HFFc6 (cell line): ENCODE data around the gene BACH2. TPM values are rescaled to one million over a fixed set of nuclear protein-coding genes. Genes with fewer than 3 reads are reported as not detected.
"Not testable (repeated sequence)": the region's sequence is repeated elsewhere in the genome, so short reads cannot be mapped to it uniquely, and the experiment has no call there.

ENCODE experiments used
- DNase-seq: peaks from one replicate; pipeline ENCODE4 v3.0.0-alpha.2; 2018
- H3K27ac Mint-ChIP-seq: 2 replicates; pipeline ENCODE4 v1.8.0; 2020; ENCODE audit warnings: mild to moderate bottlenecking, mixed read lengths
- H3K27me3 Mint-ChIP-seq: 2 replicates; pipeline ENCODE4 v1.8.0; 2021; ENCODE audit warnings: mild to moderate bottlenecking, moderate library complexity, mixed read lengths; ENCODE audit not compliant: insufficient read depth
- H3K36me3 Mint-ChIP-seq: 2 replicates; pipeline ENCODE4 v1.8.0; 2021; ENCODE audit warnings: low read depth, mixed read lengths
- H3K4me1 Mint-ChIP-seq: 2 replicates; pipeline ENCODE4 v1.8.0; 2020; ENCODE audit warnings: low read depth, mixed read lengths
- H3K4me3 Mint-ChIP-seq: 2 replicates; pipeline ENCODE4 v1.8.0; 2020; ENCODE audit warnings: mild to moderate bottlenecking, moderate library complexity, mixed read lengths
- H3K9me3 Mint-ChIP-seq: 2 replicates; pipeline ENCODE4 v1.8.0; 2020; ENCODE audit warnings: mild to moderate bottlenecking, mixed read lengths
- CTCF ChIP-seq: fragments of 200-600 bp; sonication (generic); IDR thresholded peaks from 2 replicates; pipeline ENCODE4 v1.5.0; 2021; ENCODE audit warnings: antibody characterized with exemption, mild to moderate bottlenecking
- total RNA-seq, 6 experiments: library from RNA; stranded (reverse); fragmentation: NEBNext Ultra II Directional; extraction: Animal tissue kit (Norgen Biotek cat#: 25700); gene quantifications; 2 replicates in 1 of 6; 3 replicates in 5 of 6; pipeline ENCODE4 v1.2.3, GENCODE V29; 2021

The BACH2 gene
- total RNA-seq, 6 experiments from 2014 or later: not detected

- no peaks in the 10 kb centered on the region; the same call in 1 of the 2 replicates for H3K36me3 Mint-ChIP-seq
Observed at GRCh38 chr6:90118581-90118980, 178.1 kb downstream of the BACH2 start.

GRCh38 chr6:90118069-90118468 is 178.6 kb downstream of the BACH2 start:
- Mint-ChIP-seq H3K36me3 (peaks cover 5% of the 10 kb centered on the region; the same call in 1 of the 2 replicates), H3K4me1 (peaks cover 6% of the 10 kb centered on the region; the same call in 1 of the 2 replicates), H3K9me3 (peaks cover 24% of the 10 kb centered on the region), H3K27ac (no peak overlapping the region), H3K4me3 (no peak overlapping the region), H3K27me3 (peaks cover 2% of the 10 kb centered on the region; the same call in 1 of the 2 replicates)
- no peak for DNase-seq
- TF ChIP-seq CTCF: no peak

More at GRCh38 chr6:90118581-90118980, 178.1 kb downstream of the BACH2 start:
- TF ChIP-seq CTCF: no peak
- Mint-ChIP-seq H3K4me3 (no peak overlapping the region), H3K27ac (no peak overlapping the region), H3K9me3 (peaks cover 21% of the 10 kb centered on the region), H3K27me3 (peaks cover 2% of the 10 kb centered on the region; the same call in 1 of the 2 replicates), H3K4me1 (peaks cover 6% of the 10 kb centered on the region; the same call in 1 of the 2 replicates)
- no peak for DNase-seq

- H3K4me3 Mint-ChIP-seq, H3K27me3 Mint-ChIP-seq, H3K4me1 Mint-ChIP-seq, H3K27ac Mint-ChIP-seq, H3K36me3 Mint-ChIP-seq, DNase-seq: not testable (repeated sequence)
- peaks cover 31% of the 10 kb centered on the region for H3K9me3 Mint-ChIP-seq
Observed at GRCh38 chr6:90116126-90116525, 180.5 kb downstream of the BACH2 start.

- H3K4me1 Mint-ChIP-seq: no peaks in the 10 kb centered on the region
- no peak overlapping the region for H3K27ac Mint-ChIP-seq
- no peak overlapping the region for H3K4me3 Mint-ChIP-seq
- H3K36me3 Mint-ChIP-seq: peaks cover 5% of the 10 kb centered on the region; the same call in 1 of the 2 replicates
- H3K27me3 Mint-ChIP-seq: peaks cover 4% of the 10 kb centered on the region; the same call in 1 of the 2 replicates
- no peak for TF ChIP-seq CTCF
- no peak for DNase-seq
- peaks cover 31% of the 10 kb centered on the region for H3K9me3 Mint-ChIP-seq
Observed at GRCh38 chr6:90113389-90113788, 183.3 kb downstream of the BACH2 start.

- Mint-ChIP-seq H3K4me1 (no peaks in the 10 kb centered on the region), H3K27ac (no peak overlapping the region), H3K4me3 (no peak overlapping the region), H3K9me3 (peaks cover 31% of the 10 kb centered on the region), H3K36me3 (peaks cover 5% of the 10 kb centered on the region; the same call in 1 of the 2 replicates), H3K27me3 (peaks cover 2% of the 10 kb centered on the region)
- no peak for TF ChIP-seq CTCF
- no peak for DNase-seq
Observed at GRCh38 chr6:90111387-90111786, 185.3 kb downstream of the BACH2 start.

- DNase-seq: no peak
- Mint-ChIP-seq H3K27me3 (peaks cover 2% of the 10 kb centered on the region), H3K4me1 (no peaks in the 10 kb centered on the region), H3K27ac (no peak overlapping the region), H3K9me3 (peaks cover 31% of the 10 kb centered on the region), H3K36me3 (peaks cover 5% of the 10 kb centered on the region; the same call in 1 of the 2 replicates), H3K4me3 (no peak overlapping the region)
- no peak for TF ChIP-seq CTCF
Observed at GRCh38 chr6:90110971-90111370, 185.7 kb downstream of the BACH2 start.
